AG09319 (cell line): ENCODE results near the gene ACTRT2.

Experiments
- DNase-seq: peaks from one replicate; pipeline ENCODE4 v3.0.0-alpha.2; 2010; ENCODE audit warnings: low read depth; ENCODE audit errors: extremely low read depth
- TF ChIP-seq, protein P1 (sequence below): IDR thresholded peaks from 2 replicates; pipeline ENCODE4 v1.5.1; 2011; ENCODE audit warnings: low read depth, mild to moderate bottlenecking, inconsistent platforms, low read length, moderate library complexity

The ACTRT2 gene

DNA sequence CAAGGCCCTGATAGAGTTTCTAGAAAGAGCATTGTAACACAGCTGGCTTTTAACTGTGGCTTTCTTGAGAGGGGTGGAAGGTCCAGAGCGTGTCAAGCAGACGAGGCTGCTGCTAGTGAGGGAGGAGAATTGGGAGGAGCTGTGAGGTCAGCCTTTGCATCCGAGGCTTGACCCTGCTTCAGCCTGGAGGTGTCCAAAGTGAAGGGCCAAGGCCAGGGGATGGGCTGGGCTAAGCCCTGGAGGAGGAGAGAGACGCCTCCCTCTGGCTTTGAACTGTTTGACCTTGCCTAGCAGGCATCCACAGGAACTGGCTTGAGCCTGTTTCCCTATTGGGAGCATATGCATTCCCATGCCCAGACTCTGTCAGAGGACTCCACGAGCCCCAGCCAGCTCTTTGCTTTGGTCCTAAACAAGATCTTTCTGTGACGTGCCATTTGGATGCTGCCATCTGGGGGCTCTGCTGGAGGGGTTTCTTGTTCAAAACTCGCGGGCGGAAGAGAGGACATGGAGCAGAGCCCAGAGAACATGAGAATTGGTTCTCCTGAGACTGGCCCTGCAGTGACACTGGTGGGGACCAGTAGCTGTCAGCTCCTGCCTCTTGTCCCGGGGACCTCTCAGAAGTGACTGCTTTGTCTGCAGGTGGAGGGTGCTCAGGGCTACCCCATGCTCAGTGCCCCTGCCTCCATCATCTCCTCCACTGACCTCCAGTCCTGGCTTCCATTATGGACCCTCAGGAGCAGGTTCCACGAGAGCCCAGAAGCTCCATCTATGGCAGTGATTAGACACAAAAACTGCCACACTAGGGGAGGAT lies 5.5 kb downstream of the ACTRT2 start:
- TF ChIP-seq, protein P1, sequence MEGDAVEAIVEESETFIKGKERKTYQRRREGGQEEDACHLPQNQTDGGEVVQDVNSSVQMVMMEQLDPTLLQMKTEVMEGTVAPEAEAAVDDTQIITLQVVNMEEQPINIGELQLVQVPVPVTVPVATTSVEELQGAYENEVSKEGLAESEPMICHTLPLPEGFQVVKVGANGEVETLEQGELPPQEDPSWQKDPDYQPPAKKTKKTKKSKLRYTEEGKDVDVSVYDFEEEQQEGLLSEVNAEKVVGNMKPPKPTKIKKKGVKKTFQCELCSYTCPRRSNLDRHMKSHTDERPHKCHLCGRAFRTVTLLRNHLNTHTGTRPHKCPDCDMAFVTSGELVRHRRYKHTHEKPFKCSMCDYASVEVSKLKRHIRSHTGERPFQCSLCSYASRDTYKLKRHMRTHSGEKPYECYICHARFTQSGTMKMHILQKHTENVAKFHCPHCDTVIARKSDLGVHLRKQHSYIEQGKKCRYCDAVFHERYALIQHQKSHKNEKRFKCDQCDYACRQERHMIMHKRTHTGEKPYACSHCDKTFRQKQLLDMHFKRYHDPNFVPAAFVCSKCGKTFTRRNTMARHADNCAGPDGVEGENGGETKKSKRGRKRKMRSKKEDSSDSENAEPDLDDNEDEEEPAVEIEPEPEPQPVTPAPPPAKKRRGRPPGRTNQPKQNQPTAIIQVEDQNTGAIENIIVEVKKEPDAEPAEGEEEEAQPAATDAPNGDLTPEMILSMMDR, result no peak
- no peak for DNase-seq

GRCh38 chr1:3027611-3028371 lies 6.5 kb downstream of the ACTRT2 start:
- TF ChIP-seq, protein P1, result no peak
- DNase-seq, result no peak

GRCh38 chr1:3028531-3029282 lies 7.4 kb downstream of the ACTRT2 start:
- TF ChIP-seq, protein P1, result no peak
- no peak for DNase-seq

DNA sequence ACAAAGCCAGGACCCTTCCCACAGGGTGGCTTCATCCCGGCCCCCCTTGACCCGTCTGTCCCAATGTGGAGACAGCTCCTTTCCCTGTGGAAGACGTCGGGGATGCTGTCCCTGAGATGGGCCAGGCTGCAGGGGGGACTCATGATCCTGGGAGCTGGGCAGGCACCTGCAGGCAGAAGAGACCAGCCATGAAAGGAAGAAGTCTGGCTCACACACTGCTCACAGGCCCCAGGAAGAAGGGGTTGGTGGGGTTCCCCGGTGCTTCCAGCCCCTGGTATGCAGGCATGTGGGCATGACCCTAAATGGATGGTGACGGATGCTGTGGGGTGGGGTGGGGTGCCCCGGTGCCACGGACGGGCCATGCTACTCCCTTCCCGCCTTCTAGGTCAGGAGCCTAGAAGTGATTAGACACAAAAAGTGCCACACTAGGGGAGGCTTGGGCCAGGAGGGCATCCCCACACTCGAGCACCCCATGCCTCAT lies 8.3 kb downstream of the ACTRT2 start:
- DNase-seq, result no peak
- TF ChIP-seq, protein P1, result no peak

DNA sequence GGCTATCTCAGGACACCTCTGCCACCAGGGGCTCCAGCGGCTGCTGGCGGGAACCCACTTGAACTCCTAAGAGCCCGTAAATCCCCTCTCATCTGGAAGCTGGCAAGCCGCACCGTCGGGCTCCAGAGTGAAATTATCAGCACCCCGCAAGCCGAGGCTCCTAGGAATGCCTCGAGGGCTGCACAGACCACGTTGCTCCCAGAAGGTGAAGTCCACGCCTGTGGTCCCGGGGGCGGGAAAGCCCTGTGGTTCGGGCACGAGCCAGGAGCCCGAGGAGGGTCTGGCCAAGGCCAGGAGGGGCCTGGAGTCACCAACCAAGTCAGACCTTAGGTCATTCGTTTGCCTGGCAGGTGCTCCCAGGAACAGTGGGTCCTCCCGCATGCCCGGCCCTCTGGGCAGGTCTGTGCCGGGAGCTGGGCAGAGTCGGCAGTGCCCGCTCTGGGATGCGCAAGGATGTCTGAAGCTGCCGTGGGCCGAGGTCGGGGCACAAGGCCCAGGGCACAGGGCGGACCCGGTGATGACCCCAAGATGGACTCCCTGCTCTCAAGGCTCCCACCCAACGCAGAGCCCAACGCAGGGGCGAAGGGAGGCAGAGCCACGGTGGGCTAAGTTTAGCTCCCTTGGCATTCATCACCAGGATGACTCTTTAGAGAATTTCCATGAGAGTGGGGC lies 8.9 kb downstream of the ACTRT2 start:
- no peak for DNase-seq

DNA sequence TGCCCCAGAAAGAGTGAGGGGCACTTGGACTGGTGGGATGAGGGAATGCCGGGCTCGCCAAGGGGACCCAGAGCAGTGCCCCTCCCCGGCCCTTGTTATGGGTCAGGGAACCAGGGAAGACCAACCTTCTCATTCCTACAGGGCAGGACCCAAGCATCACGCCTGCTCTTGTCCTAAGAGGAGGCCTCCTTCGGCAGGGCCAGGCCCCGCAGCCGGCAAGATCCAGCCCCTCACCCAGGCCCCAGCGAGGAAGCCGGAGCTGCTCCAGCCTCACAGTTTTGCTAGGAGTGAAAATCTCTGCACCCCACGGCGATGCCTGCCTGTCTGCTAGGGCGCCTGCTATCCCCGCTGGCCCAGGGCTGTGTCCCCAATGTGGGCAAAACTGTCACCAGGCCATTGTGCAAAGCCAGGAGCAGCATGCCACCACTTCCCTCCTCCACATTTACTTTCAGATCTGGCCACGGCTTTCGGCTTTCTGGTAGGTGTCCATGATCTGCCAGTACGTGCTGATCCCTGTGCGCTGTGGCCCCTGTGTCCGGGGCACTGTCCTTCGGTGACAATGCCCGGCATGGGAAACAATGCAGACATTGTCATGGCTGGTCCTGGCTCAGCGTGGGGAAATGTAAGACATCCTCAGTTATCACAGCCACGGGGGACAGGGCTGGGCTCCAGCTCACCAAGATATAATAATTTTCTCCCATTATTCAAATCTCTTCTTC lies 9.6 kb downstream of the ACTRT2 start:
- DNase-seq, result no peak
- TF ChIP-seq, protein P1, result no peak

More for the DNA sequence above, 8.9 kb downstream of the ACTRT2 start:
- TF ChIP-seq, protein P1, result no peak
